ENCODE results near the gene COL13A1. TPM values are rescaled to one million over a fixed set of nuclear protein-coding genes. Genes with fewer than 3 reads are reported as not detected.

The COL13A1 gene
- total and polyA plus RNA-seq, 4 donors = 3.5 to 32.8 (median 11.5) TPM

- H3K27ac ChIP-seq (ENCODE audit: low read depth in 1 of 2, low read length in 2 of 2) = no peak overlapping the region
- H3K36me3 ChIP-seq (ENCODE audit: control insufficient read depth in 1 of 2, insufficient read depth in 2 of 2, low read length in 1 of 2) = peaks cover 0 to 1% of the 10 kb centered on the region in 2 donors
- no peaks in the 10 kb centered on the region for H3K27me3 ChIP-seq (ENCODE audit: control insufficient read depth in 1 of 2, insufficient read depth in 2 of 2, low read length in 1 of 2)
- peak in 1 of 2 donors; percentile 59 for DNase-seq
- H3K4me3 ChIP-seq (ENCODE audit: low read length in 2 of 2) = no peak overlapping the region
- 87 to 90% methylated on average over 17 of the region's 17 CpGs for WGBS, 2 donors
- H3K4me1 ChIP-seq (ENCODE audit: control insufficient read depth in 1 of 2, insufficient read depth in 2 of 2, low read length in 2 of 2) = no peaks in the 10 kb centered on the region
- intact Hi-C loops (cut with DNase I) = loop anchor here in 1 of 2 donors (5.0 kb wide), 1 partner anchor 320 kb away; no protein-coding TSS in a partner anchor
- no peak for ATAC-seq (ENCODE audit: low FRiP score)
- no peaks in the 10 kb centered on the region for H3K9me3 ChIP-seq (ENCODE audit: control insufficient read depth, low read length)
These were observed 160.4 kb downstream of the COL13A1 start for GRCh38 chr10:69961881-69962745.

- H3K9me3 ChIP-seq (ENCODE audit: control insufficient read depth, low read length) = no peaks in the 10 kb centered on the region
- 85 to 86% methylated on average over 3 of the region's 3 CpGs for WGBS, 2 donors
- no peaks in the 10 kb centered on the region for H3K4me1 ChIP-seq (ENCODE audit: control insufficient read depth in 1 of 2, insufficient read depth in 2 of 2, low read length in 2 of 2)
- ATAC-seq (ENCODE audit: low FRiP score) (no peak), DNase-seq (no peak)
- H3K27me3 ChIP-seq (ENCODE audit: control insufficient read depth in 1 of 2, insufficient read depth in 2 of 2, low read length in 1 of 2) = no peaks in the 10 kb centered on the region
- H3K27ac ChIP-seq (ENCODE audit: low read depth in 1 of 2, low read length in 2 of 2) = no peak overlapping the region
- no peak overlapping the region for H3K4me3 ChIP-seq (ENCODE audit: low read length in 2 of 2)
- intact Hi-C loops (cut with DNase I) = loop anchor here in 1 of 2 donors (5.0 kb wide), 1 partner anchor 320 kb away; no protein-coding TSS in a partner anchor
- peaks cover 0 to 1% of the 10 kb centered on the region in 2 donors for H3K36me3 ChIP-seq (ENCODE audit: control insufficient read depth in 1 of 2, insufficient read depth in 2 of 2, low read length in 1 of 2)
These were observed 161.0 kb downstream of the COL13A1 start for GRCh38 chr10:69962746-69963135.

- ATAC-seq (ENCODE audit: low FRiP score) (no peak), DNase-seq (no peak)
- 91 to 96% methylated on average over 7 of the region's 7 CpGs for WGBS, 2 donors
These were observed 161.6 kb downstream of the COL13A1 start for GRCh38 chr10:69963178-69963834.

GRCh38 chr10:69963835-69964710 lies 162.4 kb downstream of the COL13A1 start:
- Histone ChIP-seq H3K27ac (ENCODE audit: low read depth in 1 of 2, low read length in 2 of 2) (no peak overlapping the region), H3K4me3 (ENCODE audit: low read length in 2 of 2) (no peak overlapping the region), H3K27me3 (ENCODE audit: control insufficient read depth in 1 of 2, insufficient read depth in 2 of 2, low read length in 1 of 2) (no peaks in the 10 kb centered on the region), H3K9me3 (ENCODE audit: control insufficient read depth, low read length) (no peaks in the 10 kb centered on the region), H3K4me1 (ENCODE audit: control insufficient read depth in 1 of 2, insufficient read depth in 2 of 2, low read length in 2 of 2) (no peaks in the 10 kb centered on the region), H3K36me3 (ENCODE audit: control insufficient read depth in 1 of 2, insufficient read depth in 2 of 2, low read length in 1 of 2) (peaks cover 0 to 1% of the 10 kb centered on the region in 2 donors)
- DNase-seq = no peak
- 92 to 93% methylated on average over 13 of the region's 13 CpGs for WGBS, 2 donors
- intact Hi-C loops (cut with DNase I) = loop anchor here in 1 of 2 donors (5.0 kb wide), 1 partner anchor 322 kb away; no protein-coding TSS in a partner anchor
- no peak for ATAC-seq (ENCODE audit: low FRiP score)

More at GRCh38 chr10:69963178-69963834, 161.6 kb downstream of the COL13A1 start:
- Histone ChIP-seq H3K36me3 (ENCODE audit: control insufficient read depth in 1 of 2, insufficient read depth in 2 of 2, low read length in 1 of 2) (peaks cover 0 to 1% of the 10 kb centered on the region in 2 donors), H3K27ac (ENCODE audit: low read depth in 1 of 2, low read length in 2 of 2) (no peak overlapping the region), H3K4me3 (ENCODE audit: low read length in 2 of 2) (no peak overlapping the region), H3K4me1 (ENCODE audit: control insufficient read depth in 1 of 2, insufficient read depth in 2 of 2, low read length in 2 of 2) (no peaks in the 10 kb centered on the region), H3K9me3 (ENCODE audit: control insufficient read depth, low read length) (no peaks in the 10 kb centered on the region), H3K27me3 (ENCODE audit: control insufficient read depth in 1 of 2, insufficient read depth in 2 of 2, low read length in 1 of 2) (no peaks in the 10 kb centered on the region)
- intact Hi-C loops (cut with DNase I) = loop anchor here in 1 of 2 donors (5.0 kb wide), 1 partner anchor 321 kb away; no protein-coding TSS in a partner anchor

- WGBS, 2 donors = 91 to 95% methylated on average over 3 of the region's 3 CpGs
- DNase-seq (no peak), ATAC-seq (ENCODE audit: low FRiP score) (no peak)
- Histone ChIP-seq H3K9me3 (ENCODE audit: control insufficient read depth, low read length) (no peaks in the 10 kb centered on the region), H3K4me3 (ENCODE audit: low read length in 2 of 2) (no peak overlapping the region), H3K4me1 (ENCODE audit: control insufficient read depth in 1 of 2, insufficient read depth in 2 of 2, low read length in 2 of 2) (no peaks in the 10 kb centered on the region), H3K27ac (ENCODE audit: low read depth in 1 of 2, low read length in 2 of 2) (no peak overlapping the region), H3K27me3 (ENCODE audit: control insufficient read depth in 1 of 2, insufficient read depth in 2 of 2, low read length in 1 of 2) (no peaks in the 10 kb centered on the region), H3K36me3 (ENCODE audit: control insufficient read depth in 1 of 2, insufficient read depth in 2 of 2, low read length in 1 of 2) (peaks cover 0 to 1% of the 10 kb centered on the region in 2 donors)
- intact Hi-C loops (cut with DNase I) = no loop called here
These were observed 163.4 kb downstream of the COL13A1 start for GRCh38 chr10:69965086-69965485.

- H3K27ac ChIP-seq (ENCODE audit: low read depth in 1 of 2, low read length in 2 of 2) = no peak overlapping the region
- ATAC-seq (ENCODE audit: low FRiP score) (no peak), DNase-seq (no peak)
- WGBS, 2 donors = 30 to 32% methylated on average over 14 of the region's 14 CpGs
- H3K36me3 ChIP-seq (ENCODE audit: control insufficient read depth in 1 of 2, insufficient read depth in 2 of 2, low read length in 1 of 2) = peaks cover 0 to 1% of the 10 kb centered on the region in 2 donors
- no peak overlapping the region for H3K4me3 ChIP-seq (ENCODE audit: low read length in 2 of 2)
- intact Hi-C loops (cut with DNase I) = no loop called here
- no peaks in the 10 kb centered on the region for H3K4me1 ChIP-seq (ENCODE audit: control insufficient read depth in 1 of 2, insufficient read depth in 2 of 2, low read length in 2 of 2)
- H3K27me3 ChIP-seq (ENCODE audit: control insufficient read depth in 1 of 2, insufficient read depth in 2 of 2, low read length in 1 of 2) = no peaks in the 10 kb centered on the region
- H3K9me3 ChIP-seq (ENCODE audit: control insufficient read depth, low read length) = no peaks in the 10 kb centered on the region
These were observed 164.4 kb downstream of the COL13A1 start for GRCh38 chr10:69965919-69966662.

- intact Hi-C loops (cut with DNase I) = no loop called here
- DNase-seq = no peak
- WGBS, 2 donors = 85 to 88% methylated on average over 3 of the region's 3 CpGs
- Histone ChIP-seq H3K27ac (ENCODE audit: low read depth in 1 of 2, low read length in 2 of 2) (no peak overlapping the region), H3K27me3 (ENCODE audit: control insufficient read depth in 1 of 2, insufficient read depth in 2 of 2, low read length in 1 of 2) (no peaks in the 10 kb centered on the region), H3K36me3 (ENCODE audit: control insufficient read depth in 1 of 2, insufficient read depth in 2 of 2, low read length in 1 of 2) (no peaks in the 10 kb centered on the region), H3K4me3 (ENCODE audit: low read length in 2 of 2) (no peak overlapping the region), H3K4me1 (ENCODE audit: control insufficient read depth in 1 of 2, insufficient read depth in 2 of 2, low read length in 2 of 2) (no peaks in the 10 kb centered on the region), H3K9me3 (ENCODE audit: control insufficient read depth, low read length) (no peaks in the 10 kb centered on the region)
- no peak for ATAC-seq (ENCODE audit: low FRiP score)
These were observed 167.1 kb downstream of the COL13A1 start for GRCh38 chr10:69968830-69969229.

- DNase-seq = no peak
- H3K27ac ChIP-seq (ENCODE audit: low read depth in 1 of 2, low read length in 2 of 2) = no peak overlapping the region
- no peak for ATAC-seq (ENCODE audit: low FRiP score)
- no peaks in the 10 kb centered on the region for H3K36me3 ChIP-seq (ENCODE audit: control insufficient read depth in 1 of 2, insufficient read depth in 2 of 2, low read length in 1 of 2)
- WGBS, 2 donors = 85 to 90% methylated on average over 3 of the region's 3 CpGs
- no peak overlapping the region for H3K4me3 ChIP-seq (ENCODE audit: low read length in 2 of 2)
- H3K27me3 ChIP-seq (ENCODE audit: control insufficient read depth in 1 of 2, insufficient read depth in 2 of 2, low read length in 1 of 2) = no peaks in the 10 kb centered on the region
- H3K4me1 ChIP-seq (ENCODE audit: control insufficient read depth in 1 of 2, insufficient read depth in 2 of 2, low read length in 2 of 2) = no peaks in the 10 kb centered on the region
- intact Hi-C loops (cut with DNase I) = no loop called here
- no peaks in the 10 kb centered on the region for H3K9me3 ChIP-seq (ENCODE audit: control insufficient read depth, low read length)
These were observed 168.3 kb downstream of the COL13A1 start for GRCh38 chr10:69969977-69970376.
